ENCODE data around the gene PLLP.
"Not testable (repeated sequence)": the region's sequence is repeated elsewhere in the genome, so short reads cannot be mapped to it uniquely, and the experiment has no call there.

Gene PLLP

GRCh38 chr16:57271063-57271345 lies 13.5 kb downstream of the PLLP start:
- no peak for DNase-seq

GRCh38 chr16:57270221-57271062 lies 14.0 kb downstream of the PLLP start:
- no peak for DNase-seq

- no peak for DNase-seq
Observed at GRCh38 chr16:57268804-57269800, 15.4 kb downstream of the PLLP start.

GRCh38 chr16:57267343-57267742 lies 17.1 kb downstream of the PLLP start:
- DNase-seq, result not testable (repeated sequence)

- no peak for DNase-seq
Observed at GRCh38 chr16:57266531-57267260, 17.8 kb downstream of the PLLP start.

GRCh38 chr16:57265850-57266530 lies 18.5 kb downstream of the PLLP start:
- no peak for DNase-seq

GRCh38 chr16:57264950-57265371 lies 19.5 kb downstream of the PLLP start:
- DNase-seq, result no peak

- no peak for DNase-seq
Observed at GRCh38 chr16:57264381-57264780, 20.1 kb downstream of the PLLP start.

- DNase-seq, result no peak
Observed at GRCh38 chr16:57263541-57264351, 20.7 kb downstream of the PLLP start.

- no peak for DNase-seq
Observed at GRCh38 chr16:57262841-57263540, 21.5 kb downstream of the PLLP start.

GRCh38 chr16:57261806-57262205 lies 22.7 kb downstream of the PLLP start:
- DNase-seq, result no peak

GRCh38 chr16:57260294-57260929 lies 24.1 kb downstream of the PLLP start:
- DNase-seq, result no peak

- DNase-seq, result no peak
Observed at GRCh38 chr16:57258910-57259475, 25.5 kb downstream of the PLLP start.

GRCh38 chr16:57258226-57258909 lies 26.1 kb downstream of the PLLP start:
- DNase-seq, result no peak

GRCh38 chr16:57257455-57258070 lies 26.9 kb downstream of the PLLP start:
- DNase-seq, result no peak

GRCh38 chr16:57256601-57257395 lies 27.7 kb downstream of the PLLP start:
- DNase-seq, result no peak

- no peak for DNase-seq
Observed at GRCh38 chr16:57255686-57256415, 28.6 kb downstream of the PLLP start.
